ENCODE measurements around the gene LCN15.

- TF ChIP-seq CTCF (IDR thresholded peaks at IDR 0.05): no peak
- TF ChIP-seq POLR2A (IDR thresholded peaks at IDR 0.05): no peak
Observed at GRCh38 chr9:136740971-136741882, 23.1 kb downstream of the LCN15 start.

All from ovary (tissue), 3 donors.